Erythroblast (primary cell): ENCODE measurements around the gene TENM4.
A peak's percentile ranks its signal among the peaks of the same experiment; 100 is the strongest.

Source experiments
- DNase-seq, 2 experiments: peaks; one replicate each; lab custom pipeline; 2025; lab: John Stamatoyannopoulos, UW
- GATA1 ChIP-seq: IDR thresholded peaks from 2 replicates; pipeline ENCODE4 v1.6.1; 2011; ENCODE audit warnings: low read depth, mild to moderate bottlenecking, control low read depth, low read length, moderate library complexity
- POLR2A ChIP-seq: IDR thresholded peaks from 2 replicates; pipeline ENCODE4 v1.6.1; 2011; ENCODE audit warnings: mild to moderate bottlenecking, low read length

The TENM4 gene

GRCh38 chr11:79403839-79404238 is 37.0 kb downstream of the TENM4 start:
- TF ChIP-seq GATA1: no peak
- no peak for TF ChIP-seq POLR2A
- DNase-seq: no peak

- no peak for DNase-seq
- TF ChIP-seq GATA1: no peak
- no peak for TF ChIP-seq POLR2A
Measured at GRCh38 chr11:79402912-79403311, 37.9 kb downstream of the TENM4 start.

- no peak for TF ChIP-seq POLR2A
- no peak for TF ChIP-seq GATA1
- peak; percentile 3 to 10 for DNase-seq
Measured at GRCh38 chr11:79400717-79401330, 40.0 kb downstream of the TENM4 start.

GRCh38 chr11:79400206-79400605 is 40.6 kb downstream of the TENM4 start:
- DNase-seq: no peak
- no peak for TF ChIP-seq GATA1
- TF ChIP-seq POLR2A: no peak

GRCh38 chr11:79397252-79397651 is 43.6 kb downstream of the TENM4 start:
- no peak for DNase-seq

GRCh38 chr11:79396674-79397073 is 44.2 kb downstream of the TENM4 start:
- no peak for DNase-seq
- no peak for TF ChIP-seq POLR2A
- no peak for TF ChIP-seq GATA1

More at GRCh38 chr11:79397252-79397651, 43.6 kb downstream of the TENM4 start:
- TF ChIP-seq GATA1: no peak
- TF ChIP-seq POLR2A: no peak

GRCh38 chr11:79396001-79396400 is 44.8 kb downstream of the TENM4 start:
- no peak for DNase-seq
- TF ChIP-seq GATA1 (no peak), POLR2A (no peak)

GRCh38 chr11:79393362-79394043 is 47.3 kb downstream of the TENM4 start:
- no peak for TF ChIP-seq POLR2A
- no peak for TF ChIP-seq GATA1
- DNase-seq: no peak

GRCh38 chr11:79392161-79392560 is 48.7 kb downstream of the TENM4 start:
- no peak for TF ChIP-seq GATA1
- TF ChIP-seq POLR2A: no peak
- DNase-seq: no peak

GRCh38 chr11:79390923-79391322 is 49.9 kb downstream of the TENM4 start:
- DNase-seq: no peak
- TF ChIP-seq GATA1: no peak
- TF ChIP-seq POLR2A: no peak

GRCh38 chr11:79390477-79390876 is 50.4 kb downstream of the TENM4 start:
- DNase-seq: no peak
- no peak for TF ChIP-seq POLR2A
- no peak for TF ChIP-seq GATA1

GRCh38 chr11:79388201-79388600 is 52.6 kb downstream of the TENM4 start:
- DNase-seq: no peak
- TF ChIP-seq POLR2A (no peak), GATA1 (no peak)

- TF ChIP-seq POLR2A: no peak
- TF ChIP-seq GATA1: no peak
- no peak for DNase-seq
Measured at GRCh38 chr11:79383874-79384273, 57.0 kb downstream of the TENM4 start.

GRCh38 chr11:79382301-79383050 is 58.4 kb downstream of the TENM4 start:
- TF ChIP-seq POLR2A (no peak), GATA1 (no peak)
- no peak for DNase-seq

- DNase-seq: no peak
- TF ChIP-seq POLR2A (no peak), GATA1 (no peak)
Measured at GRCh38 chr11:79381036-79381435, 59.8 kb downstream of the TENM4 start.
